ENCODE results near the gene KCNB1. TPM values are rescaled to one million over a fixed set of nuclear protein-coding genes. Genes with fewer than 3 reads are reported as not detected.

KCNB1 gene
- total and polyA plus RNA-seq, 12 donors = 0.64 to 4.2 (median 1.1) TPM

GRCh38 chr20:49368596-49368995 lies 113.9 kb downstream of the KCNB1 start:
- H3K4me1 ChIP-seq = peaks cover 0 to 3% (median 0%) of the 10 kb centered on the region in 9 donors
- H3K9me3 ChIP-seq = no peaks in the 10 kb centered on the region
- WGBS, 2 donors = 46 to 51% methylated on average over 5 of the region's 5 CpGs
- intact Hi-C loops (cut with DNase I) = no loop called here
- no peak overlapping the region for H3K27ac ChIP-seq
- no peak for DNase-seq
- H3K27me3 ChIP-seq = peaks cover 0 to 3% (median 0%) of the 10 kb centered on the region in 7 donors
- H3K4me3 ChIP-seq = no peak overlapping the region
- TF ChIP-seq CTCF (IDR thresholded peaks at IDR 0.05) = no peak
- H3K36me3 ChIP-seq = no peaks in the 10 kb centered on the region
- no peak for ATAC-seq

- ATAC-seq (no peak), DNase-seq (no peak)
- TF ChIP-seq CTCF (IDR thresholded peaks at IDR 0.05) = no peak
- Histone ChIP-seq H3K27ac (no peak overlapping the region), H3K27me3 (peaks cover 0 to 3% (median 0%) of the 10 kb centered on the region in 7 donors), H3K4me3 (no peak overlapping the region), H3K36me3 (no peaks in the 10 kb centered on the region), H3K4me1 (peaks cover 0 to 3% (median 0%) of the 10 kb centered on the region in 9 donors), H3K9me3 (no peaks in the 10 kb centered on the region)
- WGBS, 2 donors = 73 to 83% methylated on average over 5 of the region's 5 CpGs
- intact Hi-C loops (cut with DNase I) = no loop called here
These were observed 115.4 kb downstream of the KCNB1 start for GRCh38 chr20:49367113-49367512.

- H3K4me3 ChIP-seq = no peak overlapping the region
- 56 to 77% methylated on average over 1 of the region's 1 CpG for WGBS, 2 donors
- DNase-seq (no peak), ATAC-seq (no peak)
- no peak for TF ChIP-seq CTCF (IDR thresholded peaks at IDR 0.05)
- intact Hi-C loops (cut with DNase I) = no loop called here
- H3K4me1 ChIP-seq = peaks cover 0 to 3% (median 0%) of the 10 kb centered on the region in 9 donors
- no peaks in the 10 kb centered on the region for H3K36me3 ChIP-seq
- peaks cover 0 to 3% (median 0%) of the 10 kb centered on the region in 7 donors for H3K27me3 ChIP-seq
- no peak overlapping the region for H3K27ac ChIP-seq
- no peaks in the 10 kb centered on the region for H3K9me3 ChIP-seq
These were observed 115.8 kb downstream of the KCNB1 start for GRCh38 chr20:49366687-49367086.

- intact Hi-C loops (cut with DNase I) = no loop called here
- no peak overlapping the region for H3K4me3 ChIP-seq
- H3K27me3 ChIP-seq = no peaks in the 10 kb centered on the region
- no peaks in the 10 kb centered on the region for H3K4me1 ChIP-seq
- H3K27ac ChIP-seq = no peak overlapping the region
- no peaks in the 10 kb centered on the region for H3K9me3 ChIP-seq
- no peak for DNase-seq
- TF ChIP-seq CTCF (IDR thresholded peaks at IDR 0.05) = no peak
- WGBS, 2 donors = 69 to 81% methylated on average over 4 of the region's 4 CpGs
- H3K36me3 ChIP-seq = no peaks in the 10 kb centered on the region
- no peak for ATAC-seq
These were observed 120.4 kb downstream of the KCNB1 start for GRCh38 chr20:49361862-49362660.
